CD8-positive, alpha-beta memory T cell (primary cell): ENCODE results near the gene AFMID. TPM values are rescaled to one million over a fixed set of nuclear protein-coding genes. Genes with fewer than 3 reads are reported as not detected.

Experiments
- CTCF ChIA-PET: fragments of 350-600 bp; sonication (Branson Sonifier 250); formaldehyde crosslinking; loops from one replicate; lab custom pipeline; 2021; ENCODE audit warnings: antibody characterized with exemption; lab: Charles Lee
- POLR2A ChIA-PET: fragments of 350-600 bp; sonication (Branson Sonifier 250); formaldehyde crosslinking; loops from one replicate; lab custom pipeline; 2021; ENCODE audit warnings: antibody characterized with exemption; lab: Charles Lee
- DNase-seq, 5 donors: peaks; one replicate each; pipeline versions ENCODE4 v3.0.0 to v3.0.0-alpha.2; 2020 to 2022; ENCODE audit warnings: mixed read lengths in 1 of 5
- H3K27ac ChIP-seq: one replicate; pipeline ENCODE4 v1.7.0; 2013; ENCODE audit warnings: low read depth, mild to moderate bottlenecking, low read length, moderate library complexity
- H3K27me3 ChIP-seq: 2 replicates; pipeline ENCODE4 v1.7.0; 2013; ENCODE audit warnings: low read length, mild to moderate bottlenecking; ENCODE audit not compliant: insufficient read depth, poor library complexity, severe bottlenecking
- H3K36me3 ChIP-seq: 2 replicates; pipeline ENCODE4 v1.7.0; 2013; ENCODE audit warnings: mild to moderate bottlenecking, low read length, moderate library complexity; ENCODE audit not compliant: insufficient read depth
- H3K4me1 ChIP-seq: 2 replicates; pipeline ENCODE4 v1.7.0; 2013; ENCODE audit warnings: mild to moderate bottlenecking, low read length, moderate library complexity; ENCODE audit not compliant: insufficient read depth
- H3K4me3 ChIP-seq: 2 replicates; pipeline ENCODE4 v1.7.0; 2013; ENCODE audit warnings: mild to moderate bottlenecking, low read length
- H3K9me3 ChIP-seq: 2 replicates; pipeline ENCODE4 v1.7.0; 2013; ENCODE audit warnings: mild to moderate bottlenecking, low read length
- H3K27ac Mint-ChIP-seq, 8 donors: one replicate each; pipeline ENCODE4 v1.8.0; 2020 to 2021; ENCODE audit warnings: mixed read lengths in 8 of 8, mild to moderate bottlenecking in 6 of 8, inconsistent platforms in 3 of 8, moderate library complexity in 3 of 8
- H3K27me3 Mint-ChIP-seq, 2 donors: one replicate each; pipeline ENCODE4 v1.8.0; 2020 to 2021; ENCODE audit warnings: mixed read lengths in 2 of 2, mild to moderate bottlenecking in 1 of 2, moderate library complexity in 1 of 2
- H3K36me3 Mint-ChIP-seq, 3 donors: one replicate each; pipeline ENCODE4 v1.8.0; 2020 to 2021; ENCODE audit warnings: mixed read lengths in 3 of 3, inconsistent platforms in 1 of 3, mild to moderate bottlenecking in 1 of 3
- H3K4me1 Mint-ChIP-seq, 3 donors: one replicate each; pipeline ENCODE4 v1.8.0; 2020 to 2021; ENCODE audit warnings: mixed read lengths in 3 of 3, inconsistent platforms in 1 of 3, mild to moderate bottlenecking in 1 of 3
- H3K4me3 Mint-ChIP-seq, 7 donors: one replicate each; pipeline ENCODE4 v1.8.0; 2020 to 2021; ENCODE audit warnings: mixed read lengths in 7 of 7, mild to moderate bottlenecking in 6 of 7, moderate library complexity in 4 of 7, inconsistent platforms in 2 of 7
- H3K9me3 Mint-ChIP-seq, 5 donors: one replicate each; pipeline ENCODE4 v1.8.0; 2020 to 2022; ENCODE audit warnings: mixed read lengths in 5 of 5, mild to moderate bottlenecking in 3 of 5, moderate library complexity in 2 of 5, inconsistent platforms in 1 of 5
- polyA plus RNA-seq: library from polyadenylated mRNA; unstranded; fragments of 300-500 nt; fragmentation: Illumina TruSeq; gene quantifications from one replicate; pipeline ENCODE4 v1.2.3, GENCODE V29; 2021
- total RNA-seq, 2 experiments: library from RNA; stranded (reverse); gene quantifications; one replicate each; pipeline ENCODE4 v1.2.3, GENCODE V29; 2021

Gene AFMID
- total and polyA plus RNA-seq, 3 experiments from 2014 or later: 1.4 to 30.2 (median 24.7) TPM

DNA sequence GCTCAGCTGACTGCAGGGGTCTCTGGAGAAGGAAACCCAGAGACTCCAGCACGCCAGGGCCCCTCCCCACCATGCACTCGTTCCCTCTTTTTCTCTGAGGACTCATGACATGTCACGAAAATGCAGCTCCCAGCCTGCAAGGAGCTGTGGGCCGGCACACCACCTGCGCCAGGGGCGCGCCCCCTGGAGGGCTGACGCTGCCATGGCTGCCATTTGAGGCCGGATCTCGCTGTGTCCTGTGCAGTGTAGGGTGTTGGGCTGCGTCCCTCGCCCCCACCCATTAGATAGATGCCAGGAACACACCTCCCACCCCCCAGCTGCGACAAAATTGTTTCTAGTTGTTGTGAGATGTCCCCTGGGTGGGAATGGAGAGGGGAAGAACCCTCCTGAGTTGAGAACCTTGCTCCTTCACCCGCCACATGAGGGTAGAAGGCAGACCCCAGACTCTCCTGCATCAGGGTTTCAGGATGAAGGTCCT lies 10.6 kb upstream of the AFMID start:
- H3K27ac Mint-ChIP-seq: no peak overlapping the region

DNA sequence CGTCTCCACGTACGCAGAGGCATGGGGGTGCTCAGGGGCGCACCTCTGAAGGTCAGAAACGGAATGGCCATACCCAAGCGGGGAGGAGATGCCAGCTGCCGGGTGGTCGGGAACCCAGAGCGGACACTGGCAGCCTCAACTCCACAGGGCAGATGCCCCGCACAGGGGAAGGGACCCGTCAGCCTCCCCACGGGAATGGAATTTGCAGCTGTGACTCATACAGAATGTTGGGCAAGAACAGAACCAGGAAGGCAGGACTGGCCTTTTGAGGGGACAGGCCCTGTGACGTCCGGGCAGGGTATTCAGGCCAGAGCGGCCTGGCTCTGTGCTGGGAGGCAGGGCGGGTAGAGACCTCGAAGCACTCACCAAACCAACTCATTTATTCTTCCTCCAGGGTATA lies 7.8 kb upstream of the AFMID start:
- Histone ChIP-seq H3K4me1 (peaks cover 16% of the 10 kb centered on the region), H3K4me3 (no peak overlapping the region), H3K9me3 (no peaks in the 10 kb centered on the region), H3K27me3 (no peaks in the 10 kb centered on the region), H3K36me3 (no peaks in the 10 kb centered on the region), H3K27ac (no peak overlapping the region)
- ChIA-PET POLR2A (no interaction called here), CTCF (interaction anchor here (0.6 to 2.4 kb wide), 4 partner anchors 26 to 94 kb away, joined by 4 to 9 read pairs (median 4); no protein-coding TSS in a partner anchor)
- no peaks in the 10 kb centered on the region for H3K36me3 Mint-ChIP-seq
- peak overlapping the region in 3 of 7 donors; percentile 34 to 66 (median 36) for H3K4me3 Mint-ChIP-seq
- no peak for DNase-seq
- H3K4me1 Mint-ChIP-seq: peaks cover 11 to 28% (median 17%) of the 10 kb centered on the region in 3 donors
- H3K9me3 Mint-ChIP-seq: no peaks in the 10 kb centered on the region
- H3K27me3 Mint-ChIP-seq: no peaks in the 10 kb centered on the region
- peak overlapping the region in 4 of 8 donors; percentile 17 to 88 (median 58) for H3K27ac Mint-ChIP-seq

More for the DNA sequence above, 10.6 kb upstream of the AFMID start:
- POLR2A ChIA-PET: interaction anchor here (0.6 to 1.6 kb wide), 7 partner anchors 33 to 91 kb away, joined by 3 to 7 read pairs (median 5); no protein-coding TSS in a partner anchor
- Histone ChIP-seq H3K27me3 (no peaks in the 10 kb centered on the region), H3K36me3 (no peaks in the 10 kb centered on the region), H3K27ac (no peak overlapping the region), H3K4me3 (no peak overlapping the region), H3K9me3 (no peaks in the 10 kb centered on the region), H3K4me1 (peaks cover 37% of the 10 kb centered on the region)
- H3K4me3 Mint-ChIP-seq: peak overlapping the region in 1 of 7 donors; percentile 9
- DNase-seq: peak; percentile 60 to 84 (median 64)
- H3K36me3 Mint-ChIP-seq: peaks cover 0 to 25% (median 0%) of the 10 kb centered on the region in 3 donors
- H3K4me1 Mint-ChIP-seq: peaks cover 29 to 56% (median 42%) of the 10 kb centered on the region in 3 donors
- H3K9me3 Mint-ChIP-seq: no peaks in the 10 kb centered on the region
- no peaks in the 10 kb centered on the region for H3K27me3 Mint-ChIP-seq
- CTCF ChIA-PET: interaction anchor here (0.6 to 2.5 kb wide), 34 partner anchors 10 to 634 kb away, joined by 3 to 31 read pairs (median 4); partner anchors contain the start of genes AFMID, TK1, TMC6 and TMC8

DNA sequence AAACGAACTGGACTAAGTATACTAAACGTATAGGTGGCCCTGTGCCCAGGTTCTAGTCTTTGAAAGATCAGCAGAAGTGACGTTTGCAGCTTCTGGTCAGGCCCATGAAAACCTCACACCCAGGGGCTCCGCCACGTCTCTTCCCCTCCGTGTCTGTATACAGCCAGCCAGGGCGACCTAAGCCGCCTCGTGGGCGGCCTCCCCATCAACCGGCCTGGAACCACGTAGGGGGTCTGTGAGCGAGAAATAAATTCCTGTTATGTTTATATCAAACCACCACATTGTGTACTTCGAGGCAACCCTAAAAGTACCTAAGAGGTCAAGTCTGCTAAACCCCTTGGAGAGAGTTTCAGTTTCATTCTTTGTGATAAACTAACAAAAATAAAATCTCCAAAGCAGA lies 7.1 kb upstream of the AFMID start:
- Mint-ChIP-seq H3K27me3 (no peaks in the 10 kb centered on the region), H3K4me3 (peak overlapping the region; percentile 46 to 86 (median 65)), H3K9me3 (no peaks in the 10 kb centered on the region), H3K36me3 (no peaks in the 10 kb centered on the region), H3K4me1 (peaks cover 13 to 28% (median 22%) of the 10 kb centered on the region in 3 donors), H3K27ac (peak overlapping the region in 7 of 8 donors; percentile 37 to 89 (median 68))
- Histone ChIP-seq H3K27ac (no peak overlapping the region), H3K36me3 (no peaks in the 10 kb centered on the region), H3K9me3 (no peaks in the 10 kb centered on the region), H3K4me1 (peaks cover 12% of the 10 kb centered on the region), H3K4me3 (no peak overlapping the region), H3K27me3 (no peaks in the 10 kb centered on the region)
- DNase-seq: no peak
- ChIA-PET CTCF (interaction anchor here (0.6 to 1.5 kb wide), 4 partner anchors 27 to 52 kb away, joined by 3 to 4 read pairs (median 4); partner anchors contain the start of gene TMC6), POLR2A (no interaction called here)

- Histone ChIP-seq H3K27me3 (no peaks in the 10 kb centered on the region), H3K4me1 (peaks cover 12% of the 10 kb centered on the region), H3K4me3 (no peak overlapping the region), H3K36me3 (no peaks in the 10 kb centered on the region), H3K9me3 (no peaks in the 10 kb centered on the region), H3K27ac (no peak overlapping the region)
- H3K36me3 Mint-ChIP-seq: no peaks in the 10 kb centered on the region
- peak overlapping the region in 7 of 8 donors; percentile 6 to 89 (median 52) for H3K27ac Mint-ChIP-seq
- H3K4me3 Mint-ChIP-seq: peak overlapping the region; percentile 46 to 86 (median 65)
- H3K27me3 Mint-ChIP-seq: no peaks in the 10 kb centered on the region
- H3K9me3 Mint-ChIP-seq: no peaks in the 10 kb centered on the region
- CTCF ChIA-PET: interaction anchor here (1.0 to 1.5 kb wide), 3 partner anchors 42 to 52 kb away, joined by 3 to 4 read pairs (median 3); partner anchors contain the start of gene TMC6
- POLR2A ChIA-PET: no interaction called here
- H3K4me1 Mint-ChIP-seq: peaks cover 13 to 23% (median 23%) of the 10 kb centered on the region in 3 donors
- no peak for DNase-seq
Measured at GRCh38 chr17:78180508-78180907, 6.7 kb upstream of the AFMID start.

DNA sequence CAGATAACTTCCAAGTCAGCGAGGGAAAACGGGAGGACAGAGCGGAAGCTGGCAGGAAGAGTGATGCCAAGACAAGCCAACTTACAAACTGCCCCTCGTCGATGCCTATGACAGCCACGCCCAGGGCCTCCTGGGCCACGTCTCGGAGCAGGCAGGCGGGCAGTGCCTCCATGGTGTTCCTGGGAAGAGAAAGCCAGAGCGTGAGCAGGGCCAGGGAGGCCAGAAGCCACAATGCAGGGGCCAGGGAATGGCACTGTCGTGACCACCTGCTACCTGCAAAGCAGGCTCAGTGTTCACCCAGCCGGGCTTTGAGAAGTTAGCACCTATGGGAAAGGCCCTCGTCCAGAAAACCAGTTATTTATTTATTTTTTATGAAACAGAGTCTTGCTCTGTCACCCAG lies 4.7 kb upstream of the AFMID start:
- Mint-ChIP-seq H3K27me3 (no peaks in the 10 kb centered on the region), H3K36me3 (no peaks in the 10 kb centered on the region), H3K27ac (no peak overlapping the region), H3K9me3 (no peaks in the 10 kb centered on the region), H3K4me3 (no peak overlapping the region), H3K4me1 (peaks cover 13 to 22% (median 21%) of the 10 kb centered on the region in 3 donors)
- no peaks in the 10 kb centered on the region for H3K27me3 ChIP-seq
- ChIA-PET CTCF (no interaction called here), POLR2A (interaction anchor here (0.7 kb wide), 1 partner anchor 44 kb away, joined by 7 read pairs; no protein-coding TSS in a partner anchor)
- no peak overlapping the region for H3K4me3 ChIP-seq
- H3K4me1 ChIP-seq: peaks cover 4% of the 10 kb centered on the region
- H3K9me3 ChIP-seq: no peaks in the 10 kb centered on the region
- no peak overlapping the region for H3K27ac ChIP-seq
- H3K36me3 ChIP-seq: no peaks in the 10 kb centered on the region
- no peak for DNase-seq

DNA sequence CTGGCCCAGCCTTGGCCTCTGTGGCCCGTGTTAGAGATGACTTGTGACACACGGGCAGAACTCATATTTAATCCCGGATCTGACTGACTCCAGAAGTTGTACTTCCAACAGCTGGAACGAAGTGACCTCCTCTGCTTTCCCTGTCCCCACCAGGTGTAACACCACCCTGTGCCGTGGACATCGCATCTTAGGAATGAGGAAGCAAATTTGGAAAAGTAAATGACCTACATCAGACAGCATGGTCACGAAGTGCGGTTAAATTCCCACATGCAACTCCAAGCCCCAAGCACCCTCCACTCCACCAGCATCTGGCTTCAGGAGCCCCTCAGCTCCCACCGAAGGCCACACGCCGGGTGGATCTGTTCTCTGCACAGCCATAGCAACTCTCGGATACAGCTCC lies 3.2 kb upstream of the AFMID start:
- DNase-seq: no peak
- Histone ChIP-seq H3K9me3 (no peaks in the 10 kb centered on the region), H3K4me3 (no peak overlapping the region), H3K36me3 (no peaks in the 10 kb centered on the region), H3K4me1 (peaks cover 6% of the 10 kb centered on the region), H3K27ac (no peak overlapping the region), H3K27me3 (no peaks in the 10 kb centered on the region)
- ChIA-PET POLR2A (no interaction called here), CTCF (no interaction called here)
- peak overlapping the region in 2 of 8 donors; percentile 17 to 65 for H3K27ac Mint-ChIP-seq
- H3K27me3 Mint-ChIP-seq: no peaks in the 10 kb centered on the region
- H3K9me3 Mint-ChIP-seq: no peaks in the 10 kb centered on the region
- H3K4me1 Mint-ChIP-seq: peaks cover 15 to 27% (median 25%) of the 10 kb centered on the region in 3 donors
- H3K4me3 Mint-ChIP-seq: no peak overlapping the region
- H3K36me3 Mint-ChIP-seq: no peaks in the 10 kb centered on the region

DNA sequence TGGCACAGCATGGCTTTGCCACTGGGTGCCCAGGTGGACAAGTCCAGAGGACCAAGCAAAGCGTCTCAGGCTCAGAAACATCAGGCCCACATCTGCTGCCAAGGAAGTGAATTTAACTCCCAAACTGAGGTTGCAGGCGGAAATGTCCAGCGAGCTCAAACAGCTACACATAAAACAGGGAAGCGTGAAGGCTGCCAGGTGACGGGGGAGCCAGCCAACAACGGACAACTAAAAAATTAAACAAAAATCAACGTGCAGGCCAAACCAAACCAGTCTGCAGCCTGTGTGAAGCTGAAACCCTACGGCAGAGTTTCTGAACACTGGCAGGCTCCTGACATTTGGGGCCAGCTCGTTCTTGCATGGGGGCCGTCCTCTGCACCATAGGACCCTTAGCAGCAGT lies 2.8 kb upstream of the AFMID start:
- no peak overlapping the region for H3K4me3 Mint-ChIP-seq
- Histone ChIP-seq H3K4me1 (peaks cover 6% of the 10 kb centered on the region), H3K4me3 (no peak overlapping the region), H3K27ac (no peak overlapping the region), H3K36me3 (no peaks in the 10 kb centered on the region), H3K27me3 (no peaks in the 10 kb centered on the region), H3K9me3 (no peaks in the 10 kb centered on the region)
- H3K27ac Mint-ChIP-seq: no peak overlapping the region
- peaks cover 15 to 27% (median 25%) of the 10 kb centered on the region in 3 donors for H3K4me1 Mint-ChIP-seq
- CTCF ChIA-PET: no interaction called here
- H3K36me3 Mint-ChIP-seq: no peaks in the 10 kb centered on the region
- POLR2A ChIA-PET: no interaction called here
- no peak for DNase-seq
- H3K9me3 Mint-ChIP-seq: no peaks in the 10 kb centered on the region
- no peaks in the 10 kb centered on the region for H3K27me3 Mint-ChIP-seq

DNA sequence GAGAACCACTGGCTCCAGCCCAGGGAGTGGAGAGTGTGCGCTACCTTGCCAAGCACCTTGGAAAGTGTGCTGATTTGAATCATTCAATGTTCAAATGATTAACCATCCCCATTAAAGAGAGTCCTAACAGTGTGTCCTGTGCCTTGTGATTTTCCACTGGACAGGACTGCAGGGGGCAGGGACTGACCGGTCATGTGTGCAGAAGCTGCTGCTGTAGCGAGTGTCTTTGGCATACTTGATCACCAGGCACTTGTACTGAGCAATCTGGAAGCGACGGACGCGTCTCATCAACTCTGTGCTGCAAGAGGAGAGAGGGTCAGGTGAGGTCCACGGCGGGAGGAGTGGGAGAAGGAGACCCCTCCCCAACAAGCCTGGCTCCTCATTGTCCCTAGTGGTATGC lies 2.3 kb upstream of the AFMID start:
- no peaks in the 10 kb centered on the region for H3K36me3 Mint-ChIP-seq
- no peak for DNase-seq
- H3K27ac Mint-ChIP-seq: peak overlapping the region in 3 of 8 donors; percentile 51 to 70 (median 60)
- H3K9me3 Mint-ChIP-seq: no peaks in the 10 kb centered on the region
- CTCF ChIA-PET: interaction anchor here (1.2 kb wide), 1 partner anchor 51 kb away, joined by 4 read pairs; no protein-coding TSS in a partner anchor
- H3K9me3 ChIP-seq: no peaks in the 10 kb centered on the region
- H3K27me3 ChIP-seq: no peaks in the 10 kb centered on the region
- H3K4me3 ChIP-seq: no peak overlapping the region
- no peaks in the 10 kb centered on the region for H3K27me3 Mint-ChIP-seq
- H3K4me1 Mint-ChIP-seq: peaks cover 15 to 27% (median 25%) of the 10 kb centered on the region in 3 donors
- H3K27ac ChIP-seq: no peak overlapping the region
- no peaks in the 10 kb centered on the region for H3K36me3 ChIP-seq
- H3K4me1 ChIP-seq: peaks cover 6% of the 10 kb centered on the region
- POLR2A ChIA-PET: no interaction called here
- peak overlapping the region in 5 of 7 donors; percentile 18 to 70 (median 42) for H3K4me3 Mint-ChIP-seq
